Raji (cell line): Measurements from ENCODE around the gene NRTN.

ENCODE experiments used
- POLR2A ChIP-seq: IDR thresholded peaks from 2 replicates; pipeline ENCODE4 v1.6.1; 2011; ENCODE audit warnings: low read depth, low read length, control low read depth; ENCODE audit not compliant: insufficient read depth

Gene NRTN

GRCh38 chr19:5837761-5838352 lies 33.0 kb downstream of the NRTN start:
- no peak for TF ChIP-seq POLR2A

- no peak for TF ChIP-seq POLR2A
Measured at GRCh38 chr19:5838353-5839064, 33.6 kb downstream of the NRTN start.

GRCh38 chr19:5839065-5840017 lies 34.5 kb downstream of the NRTN start, which contains the start of gene FUT6:
Gene FUT6 (minus strand): TSS chr19:5839702. CDS start chr19:5832567, 7,135 bp downstream.
- no peak for TF ChIP-seq POLR2A

- TF ChIP-seq POLR2A, result no peak
Measured at GRCh38 chr19:5843295-5843927, 38.5 kb downstream of the NRTN start.

GRCh38 chr19:5844456-5845433 lies 39.9 kb downstream of the NRTN start:
- TF ChIP-seq POLR2A, result no peak

GRCh38 chr19:5850189-5850588 lies 45.3 kb downstream of the NRTN start:
- TF ChIP-seq POLR2A, result no peak

GRCh38 chr19:5850743-5851293 lies 46.0 kb downstream of the NRTN start:
- TF ChIP-seq POLR2A, result no peak

- no peak for TF ChIP-seq POLR2A
Measured at GRCh38 chr19:5851302-5851701, 46.4 kb downstream of the NRTN start, which contains the start of gene FUT3. Gene FUT3 (minus strand): TSS chr19:5851449.

- TF ChIP-seq POLR2A, result no peak
Measured at GRCh38 chr19:5857203-5858081, 52.6 kb downstream of the NRTN start.

- no peak for TF ChIP-seq POLR2A
Measured at GRCh38 chr19:5863030-5863665, 58.3 kb downstream of the NRTN start.

GRCh38 chr19:5864013-5864720 lies 59.3 kb downstream of the NRTN start:
- no peak for TF ChIP-seq POLR2A
